DMS53 treated with DMSO at 0.1 percent for 48 hours (cell line): ENCODE measurements around the gene C4A.
"Not testable (repeated sequence)": the region's sequence is repeated elsewhere in the genome, so short reads cannot be mapped to it uniquely, and the experiment has no call there.

Experiments used
- DNase-seq: peaks from one replicate; lab custom pipeline; 2025; ENCODE audit not compliant: unreplicated experiment; lab: John Stamatoyannopoulos, UW

C4A gene

GRCh38 chr6:31958741-31959739, 22.8 kb upstream of the C4A start, which contains the start of the genes NELFE and SKIC2:
TSS of gene NELFE (minus strand) at chr6:31958971. CDS start at chr6:31958446, 525 bp downstream.
TSS of gene SKIC2 (plus strand) at chr6:31959175. CDS start at chr6:31959193, 18 bp downstream.
- DNase-seq: peak; percentile 96

- DNase-seq: no peak
Observed at GRCh38 chr6:31961616-31962015, 20.2 kb upstream of the C4A start.

GRCh38 chr6:31963921-31964320, 17.9 kb upstream of the C4A start:
- DNase-seq: no peak

- DNase-seq: no peak
Observed at GRCh38 chr6:31965700-31966099, 16.2 kb upstream of the C4A start.

- DNase-seq: no peak
Observed at GRCh38 chr6:31966506-31966905, 15.4 kb upstream of the C4A start.

GRCh38 chr6:31966997-31967925, 14.6 kb upstream of the C4A start:
- DNase-seq: no peak

- no peak for DNase-seq
Observed at GRCh38 chr6:31967926-31968320, 13.9 kb upstream of the C4A start.

GRCh38 chr6:31968326-31968725, 13.5 kb upstream of the C4A start:
- DNase-seq: no peak

GRCh38 chr6:31968791-31969711, 12.8 kb upstream of the C4A start:
- no peak for DNase-seq

- no peak for DNase-seq
Observed at GRCh38 chr6:31969712-31970603, 11.9 kb upstream of the C4A start.

- DNase-seq: no peak
Observed at GRCh38 chr6:31970604-31971271, 11.1 kb upstream of the C4A start.

- DNase-seq: no peak
Observed at GRCh38 chr6:31971279-31971992, 10.4 kb upstream of the C4A start.

- peak; percentile 93 for DNase-seq
Observed at GRCh38 chr6:31971993-31972708, 9.7 kb upstream of the C4A start, which contains the start of gene DXO. TSS of gene DXO (minus strand) at chr6:31972138. CDS start at chr6:31971675, 463 bp downstream.

GRCh38 chr6:31972709-31973350, 9.0 kb upstream of the C4A start:
- no peak for DNase-seq

- DNase-seq: not testable (repeated sequence)
Observed at GRCh38 chr6:31976065-31976464, 5.8 kb upstream of the C4A start.

GRCh38 chr6:31977816-31978431, 3.9 kb upstream of the C4A start:
- DNase-seq: no peak
